H9 (cell line): ENCODE data around the gene SMIM28. TPM values are rescaled to one million over a fixed set of nuclear protein-coding genes. Genes with fewer than 3 reads are reported as not detected.

Experiments used
- DNase-seq: peaks from one replicate; pipeline ENCODE4 v3.0.0-alpha.2; 2017
- H2AFZ ChIP-seq: one replicate; pipeline ENCODE4 v1.6.1; 2013; ENCODE audit warnings: mild to moderate bottlenecking, low read length, control low read depth, moderate library complexity
- H2AK5ac ChIP-seq: 2 replicates; pipeline ENCODE4 v1.6.1; 2013; ENCODE audit warnings: low read length, control low read depth, mixed read lengths; ENCODE audit not compliant: insufficient read length
- H2BK120ac ChIP-seq: one replicate; pipeline ENCODE4 v1.6.1; 2013; ENCODE audit warnings: low read depth, mild to moderate bottlenecking, low read length, control low read depth, inconsistent platforms; ENCODE audit not compliant: poor library complexity, severe bottlenecking
- H2BK12ac ChIP-seq: 2 replicates; pipeline ENCODE4 v1.6.1; 2013; ENCODE audit warnings: low read length, control low read depth, mixed read lengths, low read depth; ENCODE audit not compliant: insufficient read length
- H2BK15ac ChIP-seq: 2 replicates; pipeline ENCODE4 v1.6.1; 2013; ENCODE audit warnings: low read depth, low read length, control low read depth
- H2BK20ac ChIP-seq: one replicate; pipeline ENCODE4 v1.6.1; 2013; ENCODE audit warnings: low read depth, mild to moderate bottlenecking, low read length, control low read depth, inconsistent platforms; ENCODE audit not compliant: poor library complexity, severe bottlenecking
- H2BK5ac ChIP-seq: 2 replicates; pipeline ENCODE4 v1.6.1; 2013; ENCODE audit warnings: low read length, control low read depth, mixed read lengths; ENCODE audit not compliant: insufficient read length
- H3K14ac ChIP-seq: 2 replicates; pipeline ENCODE4 v1.6.1; 2013; ENCODE audit warnings: low read length, control low read depth; ENCODE audit not compliant: insufficient read depth
- H3K18ac ChIP-seq: 2 replicates; pipeline ENCODE4 v1.6.1; 2013; ENCODE audit warnings: low read depth, mild to moderate bottlenecking, mixed read lengths, low read length, control low read depth; ENCODE audit not compliant: insufficient read length
- H3K23ac ChIP-seq: 2 replicates; pipeline ENCODE4 v1.6.1; 2013; ENCODE audit warnings: low read length, control low read depth, mixed read lengths, low read depth; ENCODE audit not compliant: insufficient read length
- H3K23me2 ChIP-seq: 2 replicates; pipeline ENCODE4 v1.6.1; 2013; ENCODE audit warnings: low read depth, mild to moderate bottlenecking, mixed read lengths, low read length, control low read depth; ENCODE audit not compliant: insufficient read length, poor library complexity, severe bottlenecking
- H3K27ac ChIP-seq: 2 replicates; pipeline ENCODE4 v1.5.1; 2013; ENCODE audit warnings: low read length, control low read depth, mixed read lengths, low read depth; ENCODE audit not compliant: insufficient read length
- H3K27me3 ChIP-seq: 2 replicates; pipeline ENCODE4 v1.6.1; 2013; ENCODE audit warnings: low read length, control low read depth, inconsistent platforms; ENCODE audit not compliant: insufficient read depth
- H3K4ac ChIP-seq: 2 replicates; pipeline ENCODE4 v1.6.1; 2013; ENCODE audit warnings: low read depth, mild to moderate bottlenecking, control low read depth, inconsistent platforms, low read length, moderate library complexity
- H3K4me1 ChIP-seq: 2 replicates; pipeline ENCODE4 v1.6.1; 2013; ENCODE audit warnings: low read length, control low read depth, inconsistent platforms; ENCODE audit not compliant: insufficient read depth
- H3K4me2 ChIP-seq: 2 replicates; pipeline ENCODE4 v1.6.1; 2013; ENCODE audit warnings: low read length, control low read depth, mixed read lengths; ENCODE audit not compliant: insufficient read length, insufficient read depth
- H3K56ac ChIP-seq: 2 replicates; pipeline ENCODE4 v1.6.1; 2013; ENCODE audit warnings: low read depth, mild to moderate bottlenecking, mixed read lengths, low read length, control low read depth; ENCODE audit not compliant: insufficient read length
- H3K79me1 ChIP-seq: 2 replicates; pipeline ENCODE4 v1.6.1; 2013; ENCODE audit warnings: low read depth, mild to moderate bottlenecking, moderate library complexity, low read length, control low read depth, inconsistent platforms; ENCODE audit not compliant: insufficient read depth, poor library complexity, severe bottlenecking
- H3K79me2 ChIP-seq: 2 replicates; pipeline ENCODE4 v1.6.1; 2013; ENCODE audit warnings: low read length, control low read depth, inconsistent platforms; ENCODE audit not compliant: insufficient read depth
- H3K9ac ChIP-seq: 2 replicates; pipeline ENCODE4 v1.6.1; 2013; ENCODE audit warnings: low read length, control low read depth, mixed read lengths; ENCODE audit not compliant: insufficient read length; ENCODE audit errors: extremely low read depth
- H3K9me3 ChIP-seq: one replicate; pipeline ENCODE4 v1.6.1; 2013; ENCODE audit warnings: low read depth, low read length, inconsistent platforms; ENCODE audit not compliant: control insufficient read depth
- H3T11ph ChIP-seq: one replicate; pipeline ENCODE4 v1.6.1; 2013; ENCODE audit warnings: mild to moderate bottlenecking, low read length, control low read depth, inconsistent platforms
- H4K20me1 ChIP-seq: one replicate; pipeline ENCODE4 v1.6.1; 2013; ENCODE audit not compliant: control insufficient read depth, insufficient read length, insufficient read depth
- H4K5ac ChIP-seq: 2 replicates; pipeline ENCODE4 v1.6.1; 2013; ENCODE audit warnings: low read depth, mild to moderate bottlenecking, mixed read lengths, low read length, control low read depth; ENCODE audit not compliant: insufficient read length
- H4K8ac ChIP-seq: replicated peaks from 2 replicates; pipeline ENCODE4 v1.6.1; 2013; ENCODE audit warnings: low read length, control low read depth, mixed read lengths, low read depth; ENCODE audit not compliant: insufficient read length
- H4K91ac ChIP-seq: 2 replicates; pipeline ENCODE4 v1.6.1; 2013; ENCODE audit warnings: low read depth, mild to moderate bottlenecking, moderate library complexity, mixed read lengths, low read length, control low read depth; ENCODE audit not compliant: insufficient read length
- H3K27ac Mint-ChIP-seq, 3 experiments: 2 replicates in 2 of 3; 3 replicates in 1 of 3; pipeline ENCODE4 v1.8.0; 2020 to 2021; ENCODE audit warnings: mixed read lengths in 3 of 3, mild to moderate bottlenecking in 1 of 3, moderate library complexity in 1 of 3
- H3K27me3 Mint-ChIP-seq: 2 replicates; pipeline ENCODE4 v1.8.0; 2021; ENCODE audit warnings: low read depth, mild to moderate bottlenecking, moderate library complexity, mixed read lengths
- H3K36me3 Mint-ChIP-seq, 3 experiments: 2 replicates in 2 of 3; 3 replicates in 1 of 3; pipeline ENCODE4 v1.8.0; 2020 to 2021; ENCODE audit warnings: low read depth in 3 of 3, mixed read lengths in 3 of 3; ENCODE audit not compliant: insufficient read depth in 1 of 3
- H3K4me1 Mint-ChIP-seq, 2 experiments: 2 replicates each; pipeline ENCODE4 v1.8.0; 2020; ENCODE audit warnings: mixed read lengths in 2 of 2
- H3K4me3 Mint-ChIP-seq, 2 experiments: 2 replicates in 1 of 2; 3 replicates in 1 of 2; pipeline ENCODE4 v1.8.0; 2020 to 2021; ENCODE audit warnings: mild to moderate bottlenecking in 2 of 2, mixed read lengths in 2 of 2, moderate library complexity in 1 of 2
- H3K9me3 Mint-ChIP-seq, 2 experiments: 2 replicates in 1 of 2; 3 replicates in 1 of 2; pipeline ENCODE4 v1.8.0; 2020; ENCODE audit warnings: mild to moderate bottlenecking in 2 of 2, mixed read lengths in 2 of 2, moderate library complexity in 1 of 2
- CTCF ChIP-seq: fragments of 200-600 bp; sonication (generic); conservative IDR thresholded peaks from 3 replicates; pipeline ENCODE4 v1.8.0; 2021; ENCODE audit warnings: antibody characterized with exemption, mild to moderate bottlenecking
- WGBS: extraction: QIAGEN DNeasy Blood & Tissue Kit; methylation state at CpG from one replicate; pipeline ENCODE4 v1.1.7; 2013; ENCODE audit warnings: missing lambda C conversion rate, low lambda C conversion rate, mixed read lengths; ENCODE audit not compliant: insufficient read length; ENCODE audit errors: extremely low coverage; 5-methylcytosine and 5-hydroxymethylcytosine counted together
- total RNA-seq: library from RNA; stranded (reverse); gene quantifications from 2 replicates; pipeline ENCODE4 v1.2.1, GENCODE V29; 2021

SMIM28 gene
- total RNA-seq, 1 experiment from 2014 or later: not detected

DNA sequence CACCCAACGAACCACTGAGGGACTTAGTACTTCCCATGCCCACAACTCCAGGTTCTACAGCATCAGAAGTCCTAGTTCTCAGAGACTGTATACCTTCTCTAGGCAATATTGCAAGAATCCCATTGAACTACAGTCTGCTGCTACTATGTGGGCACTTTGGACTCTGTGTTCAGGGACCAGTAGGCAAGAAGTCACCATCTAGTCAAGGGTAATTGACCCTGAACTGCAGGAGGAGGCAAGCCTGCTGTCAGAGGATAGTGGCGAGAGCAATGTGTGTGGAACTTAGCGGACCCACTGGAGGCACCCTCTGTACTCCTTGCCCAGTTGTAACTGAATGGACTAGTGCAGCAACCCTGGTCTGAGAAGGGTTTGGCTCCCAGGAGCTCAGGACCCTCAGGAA is 42.1 kb downstream of the SMIM28 start:
- DNase-seq: no peak
- no peak overlapping the region for H2BK20ac ChIP-seq
- no peak overlapping the region for H2BK120ac ChIP-seq
- no peak overlapping the region for H3K23ac ChIP-seq
- H4K8ac ChIP-seq: no peak overlapping the region
- H3K27me3 Mint-ChIP-seq: no peaks in the 10 kb centered on the region
- H3K4me2 ChIP-seq: no peak overlapping the region
- no peaks in the 10 kb centered on the region for H3K9me3 ChIP-seq
- H4K91ac ChIP-seq: no peak overlapping the region
- no CpG with 5 or more reads among the region's 3 CpGs for WGBS
- no peaks in the 10 kb centered on the region for H3K79me1 ChIP-seq
- no peak overlapping the region for H3K9ac ChIP-seq
- no peak overlapping the region for H3K4ac ChIP-seq
- peaks cover 19 to 46% (median 34%) of the 10 kb centered on the region in 3 experiments for H3K36me3 Mint-ChIP-seq
- H3K18ac ChIP-seq: no peak overlapping the region
- no peaks in the 10 kb centered on the region for H3K4me1 ChIP-seq
- no peak overlapping the region; the same call in 1 of the 2 replicates for H3K14ac ChIP-seq
- no peaks in the 10 kb centered on the region for H4K20me1 ChIP-seq
- H3K9me3 Mint-ChIP-seq: no peaks in the 10 kb centered on the region; a peak in 1 of 5 replicates
- H3T11ph ChIP-seq: no peak overlapping the region
- TF ChIP-seq CTCF: no peak
- no peak overlapping the region for H2BK5ac ChIP-seq
- no peaks in the 10 kb centered on the region for H3K27me3 ChIP-seq
- H3K27ac Mint-ChIP-seq: no peak overlapping the region
- no peak overlapping the region for H2AK5ac ChIP-seq
- no peak overlapping the region for H3K4me3 Mint-ChIP-seq
- H3K4me1 Mint-ChIP-seq: no peaks in the 10 kb centered on the region; a peak in 1 of 4 replicates
- H3K79me2 ChIP-seq: no peaks in the 10 kb centered on the region
- no peak overlapping the region for H2BK12ac ChIP-seq
- H3K23me2 ChIP-seq: no peaks in the 10 kb centered on the region
- no peak overlapping the region for H2BK15ac ChIP-seq
- no peak overlapping the region for H2AFZ ChIP-seq
- H4K5ac ChIP-seq: no peak overlapping the region
- no peak overlapping the region for H3K27ac ChIP-seq
- no peak overlapping the region for H3K56ac ChIP-seq
